ENCODE data around the gene TMEM176A.
A peak's percentile ranks its signal among the peaks of the same experiment; 100 is the strongest.
"Not testable (repeated sequence)": the region's sequence is repeated elsewhere in the genome, so short reads cannot be mapped to it uniquely, and the experiment has no call there.

TMEM176A gene

DNA sequence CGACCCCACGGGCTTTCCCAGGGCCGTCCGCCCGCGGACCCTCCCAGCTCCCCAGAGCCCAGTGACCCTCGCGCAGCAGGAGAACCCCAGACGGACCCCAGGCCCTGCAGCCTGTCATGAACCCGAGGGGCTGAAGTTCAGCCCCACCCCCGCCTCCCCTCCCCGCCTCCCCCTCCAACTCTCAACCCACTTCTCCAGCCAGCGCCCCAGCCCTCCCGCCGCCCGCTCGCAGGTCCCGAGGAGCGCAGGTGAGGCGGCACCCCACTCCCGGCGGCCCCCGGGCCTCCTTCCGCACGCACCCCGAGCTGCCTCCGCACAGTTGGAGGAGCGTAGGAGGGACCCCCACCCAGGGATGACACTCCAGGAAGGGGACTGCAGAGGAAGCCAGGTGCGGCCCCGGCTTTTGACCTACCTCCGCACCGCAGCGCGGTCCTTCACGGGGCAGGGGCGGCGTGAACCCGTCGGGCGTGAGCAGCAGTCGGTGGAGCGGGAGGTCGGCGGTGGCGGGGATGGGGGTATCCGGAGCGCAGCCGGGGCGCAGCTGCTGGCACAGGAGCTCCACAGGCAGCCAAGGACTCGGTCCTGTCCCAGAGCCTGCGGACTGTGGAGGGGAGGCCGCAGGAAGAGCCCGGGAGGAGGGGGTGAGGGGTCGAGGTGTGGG, at the start of gene TMEM176A:
Gene TMEM176A, plus strand, starts transcription at position 189 of the 661 bp plus-strand sequence. CDS start 782 bp downstream, outside the sequence.
- DNase-seq, result no peak

GRCh38 chr7:150751702-150752101, 48.9 kb upstream of the TMEM176A start:
- DNase-seq, result no peak

DNA sequence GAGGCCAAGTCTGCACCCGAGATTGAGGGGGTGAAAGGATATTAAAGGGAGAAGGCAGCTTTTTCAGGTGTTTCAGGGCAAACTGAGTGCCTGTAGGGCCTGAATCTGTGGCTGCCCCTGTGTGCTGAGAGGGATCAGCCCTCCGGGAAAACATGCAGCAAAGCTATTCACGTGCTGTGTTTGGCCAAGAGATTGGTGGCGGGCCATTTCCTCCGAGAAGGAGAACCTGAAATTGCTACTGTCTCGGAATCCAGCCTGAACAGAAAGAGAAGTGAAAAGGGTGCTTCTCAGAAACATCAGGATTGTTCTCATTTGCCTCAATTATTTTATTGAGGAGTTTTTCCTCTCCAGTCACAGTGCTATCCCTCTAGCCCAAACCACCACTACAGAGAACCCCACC, 47.3 kb upstream of the TMEM176A start:
- DNase-seq, result no peak

DNA sequence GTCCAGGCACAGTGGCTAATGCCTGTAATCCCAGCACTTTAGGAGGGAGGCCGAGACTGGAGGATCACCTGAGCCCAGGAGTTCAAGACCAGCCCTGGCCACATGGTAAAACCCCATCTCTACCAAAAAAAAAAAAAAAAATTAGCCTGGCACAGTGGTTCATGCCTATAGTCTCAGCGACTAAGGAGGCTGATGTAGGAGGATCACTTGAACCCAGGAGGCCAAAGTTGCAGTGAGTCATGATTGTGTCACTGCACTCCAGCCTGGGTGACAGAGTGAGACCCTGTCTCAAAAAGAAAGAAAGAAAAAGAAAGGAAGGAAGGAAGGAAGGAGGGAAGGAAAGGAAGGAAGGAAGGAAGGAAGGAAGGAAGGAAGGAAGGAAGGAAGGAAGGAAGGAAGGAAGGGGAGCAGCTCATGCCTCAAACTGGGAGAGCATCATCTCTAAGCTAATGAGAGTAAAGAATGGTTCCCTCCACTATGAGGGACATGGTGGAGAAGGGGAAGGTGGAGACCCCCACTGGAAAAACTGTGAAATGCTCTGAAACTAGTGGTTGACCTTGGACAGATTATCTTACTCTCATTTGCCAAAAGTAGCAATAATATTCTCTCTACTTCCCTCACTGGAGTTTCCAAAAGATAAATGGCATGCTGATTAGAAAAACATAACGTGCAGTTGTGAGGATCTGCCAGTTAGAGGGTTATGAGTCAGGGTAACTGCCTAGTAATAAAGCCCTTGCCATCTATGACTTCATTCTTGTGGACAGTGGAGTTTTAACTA, 46.6 kb upstream of the TMEM176A start:
- peak; percentile 9 for DNase-seq

DNA sequence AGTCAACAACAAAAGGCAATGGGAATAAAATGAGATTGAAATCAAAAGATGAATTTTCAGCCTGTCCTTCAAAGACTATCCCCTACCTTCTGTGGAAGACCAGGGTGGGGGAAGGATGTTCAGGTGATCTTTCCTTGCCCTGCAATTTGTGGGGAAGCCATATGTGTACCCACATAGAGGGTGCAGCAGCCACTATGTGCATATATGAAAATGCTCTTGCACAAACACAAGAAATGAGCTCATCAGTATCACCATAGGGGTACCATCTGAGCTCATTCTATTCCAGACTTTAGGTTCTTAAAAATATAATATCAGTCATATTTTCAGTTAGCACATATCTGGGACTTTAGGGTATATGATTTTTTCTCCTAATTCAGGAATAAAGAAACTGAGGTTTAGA, 45.6 kb upstream of the TMEM176A start:
- no peak for DNase-seq

- no peak for DNase-seq
These were observed 45.0 kb upstream of the TMEM176A start for GRCh38 chr7:150755473-150756099.

- DNase-seq, result no peak
These were observed 44.4 kb upstream of the TMEM176A start for GRCh38 chr7:150756166-150756565.

DNA sequence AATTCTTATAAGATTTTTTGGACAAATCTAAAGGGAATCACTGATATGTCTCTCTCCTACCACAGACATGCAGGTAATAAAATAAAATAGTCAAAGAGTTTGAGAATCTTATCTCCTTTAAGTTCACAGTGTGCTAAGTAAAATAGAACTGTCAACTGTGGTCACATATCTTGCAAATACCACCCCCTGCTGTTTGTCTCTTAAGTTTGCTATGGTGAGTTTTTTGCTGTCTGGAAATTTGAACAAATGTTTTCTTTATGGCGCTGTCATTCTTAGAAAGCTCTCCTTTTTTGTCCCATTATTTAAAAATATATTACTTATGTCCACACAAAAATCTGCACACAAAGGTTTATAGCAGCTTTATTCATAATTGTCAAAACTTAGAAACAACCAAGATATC, 43.7 kb upstream of the TMEM176A start:
- DNase-seq, result peak; percentile 20

DNA sequence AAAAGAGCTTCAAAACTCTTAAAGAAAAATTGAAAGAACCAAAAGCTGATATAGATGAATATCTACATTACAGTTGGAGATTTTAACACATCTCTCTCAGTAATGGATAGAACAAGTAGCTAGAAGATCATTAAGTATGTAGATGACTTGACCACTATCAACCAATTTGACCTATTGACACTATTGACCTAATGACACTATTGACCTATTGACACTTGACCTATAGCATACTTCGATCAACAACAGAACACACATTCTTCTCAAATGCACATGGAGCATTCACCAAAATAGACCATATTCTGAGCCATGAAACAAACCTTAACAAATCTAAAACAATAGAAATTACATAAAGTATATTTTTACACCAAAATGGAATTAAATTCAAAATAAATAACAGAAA, 41.1 kb upstream of the TMEM176A start:
- no peak for DNase-seq

GRCh38 chr7:150766334-150766709, 34.2 kb upstream of the TMEM176A start:
- no peak for DNase-seq

GRCh38 chr7:150769768-150770167, 30.8 kb upstream of the TMEM176A start:
- no peak for DNase-seq

GRCh38 chr7:150774131-150774530, 26.4 kb upstream of the TMEM176A start:
- not testable (repeated sequence) for DNase-seq

DNA sequence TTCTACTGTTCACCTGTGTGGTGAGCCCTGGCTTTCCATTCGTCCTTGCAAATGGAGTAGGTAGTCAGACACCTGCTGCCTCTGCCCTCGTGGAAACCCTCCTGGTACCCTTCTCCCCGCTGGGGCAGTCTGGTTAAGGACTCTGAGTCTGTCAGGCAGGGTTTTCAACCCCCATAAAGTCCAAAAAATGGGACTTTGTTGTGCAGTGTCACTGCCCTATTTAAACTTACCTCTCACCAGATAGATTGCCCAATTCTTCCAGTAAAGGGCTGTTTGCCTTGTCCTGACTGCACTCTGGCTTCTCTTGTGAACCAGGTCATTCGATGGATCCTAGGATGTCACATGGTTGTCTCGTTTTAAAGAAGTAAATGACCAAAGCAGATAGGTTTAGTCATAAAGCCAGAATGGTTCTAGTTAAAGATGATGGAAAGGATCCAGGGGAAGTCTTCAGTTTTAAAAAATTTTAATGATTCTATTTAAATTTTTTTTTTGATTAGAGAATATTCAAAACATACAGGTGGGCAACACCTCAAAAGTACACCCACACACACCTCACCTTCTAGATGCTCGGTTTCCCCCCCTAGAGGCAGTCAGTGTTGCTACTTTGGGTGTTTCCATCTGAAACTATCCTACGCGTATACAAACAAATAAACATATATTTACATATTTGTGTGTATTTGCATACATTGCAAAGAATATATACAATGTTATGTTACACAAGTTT, 22.4 kb upstream of the TMEM176A start:
- DNase-seq, result no peak

- peak; percentile 76 for DNase-seq
These were observed 21.7 kb upstream of the TMEM176A start for GRCh38 chr7:150778738-150779301.

DNA sequence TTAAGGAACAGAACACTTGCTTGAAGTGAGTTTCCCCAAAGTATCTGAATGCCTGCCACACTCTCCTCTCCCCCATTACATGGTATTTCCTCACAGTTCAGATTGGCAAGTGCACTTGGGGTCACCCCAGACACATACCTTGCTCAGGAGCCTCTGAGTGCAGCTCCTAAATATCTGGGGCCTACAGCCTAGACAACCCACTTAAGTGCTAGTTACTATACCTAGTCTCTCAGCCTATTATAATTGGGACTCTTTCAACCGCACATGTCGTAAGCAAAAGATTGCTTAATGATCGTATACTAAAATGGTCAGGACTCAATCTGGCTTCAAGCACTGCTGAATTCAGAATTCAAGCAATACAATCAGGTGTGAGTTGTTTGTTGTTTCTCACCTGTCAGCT, 20.3 kb upstream of the TMEM176A start:
- DNase-seq, result no peak

GRCh38 chr7:150781103-150781502, 19.5 kb upstream of the TMEM176A start:
- DNase-seq, result no peak

- DNase-seq, result no peak
These were observed 18.6 kb upstream of the TMEM176A start for GRCh38 chr7:150781961-150782360.

- no peak for DNase-seq
These were observed 16.3 kb upstream of the TMEM176A start for GRCh38 chr7:150784120-150784736.

DNA sequence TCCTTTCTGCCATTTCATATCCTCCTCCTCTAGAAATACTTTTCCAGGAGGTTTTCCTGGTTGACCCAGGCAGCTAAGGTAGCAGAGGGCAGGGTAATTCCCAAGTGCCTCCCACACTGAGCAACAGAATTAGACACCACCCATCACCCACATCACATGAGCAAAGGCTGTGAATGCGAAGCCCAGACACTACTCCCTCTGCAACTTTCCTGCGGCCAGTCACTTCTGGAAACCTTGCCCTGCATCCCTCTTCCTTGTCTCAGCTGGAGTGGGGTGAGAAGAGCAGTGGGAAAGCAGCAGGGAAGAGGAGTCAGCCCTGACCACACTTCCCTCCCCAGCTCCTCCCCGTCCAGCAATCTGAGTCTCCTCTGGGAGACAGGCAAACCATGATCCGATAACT, 15.6 kb upstream of the TMEM176A start:
- DNase-seq, result no peak

DNA sequence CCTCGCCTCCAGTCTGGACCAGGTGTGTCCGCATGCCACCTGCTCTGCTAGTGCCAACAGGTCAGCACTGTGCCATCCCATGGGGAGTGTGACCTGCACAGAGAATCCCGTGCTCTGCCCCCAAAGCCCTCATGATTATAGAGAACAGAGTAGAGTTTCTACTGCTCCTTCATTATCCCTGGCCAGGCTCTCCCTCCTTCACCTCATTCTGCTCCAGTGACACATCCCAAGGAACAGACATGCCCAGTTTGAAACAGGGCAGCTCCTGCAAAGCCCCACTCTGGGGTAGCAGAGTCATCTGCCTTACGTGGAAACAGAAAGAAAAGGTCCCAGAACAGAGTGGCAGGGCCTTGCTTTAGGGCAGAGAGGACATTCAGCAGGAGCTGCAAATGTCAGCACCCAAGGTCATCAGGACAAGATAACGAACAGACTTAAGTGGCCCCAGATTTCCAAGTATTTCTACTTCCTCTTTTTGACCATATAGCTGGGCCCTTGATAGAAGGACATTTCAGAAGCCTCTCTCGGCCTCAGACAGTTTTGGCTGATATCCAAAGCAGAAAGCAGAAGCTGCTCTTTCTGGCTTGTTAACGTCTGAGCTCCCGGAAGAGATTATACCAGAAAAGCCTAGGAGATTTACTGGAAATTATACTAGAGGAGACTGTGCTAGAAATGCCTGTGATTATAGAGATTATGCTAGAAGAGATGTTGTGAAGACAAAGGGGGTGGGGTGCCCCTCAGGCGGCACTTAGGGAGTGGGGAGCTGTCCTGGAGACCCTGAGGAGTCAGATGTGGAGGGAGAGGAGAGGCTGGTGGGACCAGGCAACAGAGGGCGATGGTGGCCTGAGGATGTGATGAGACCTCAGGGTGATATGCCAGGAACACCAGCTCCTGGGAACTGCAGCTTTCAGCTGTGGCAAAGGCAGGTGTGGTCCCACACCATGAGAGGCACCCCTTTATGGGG, 13.0 kb upstream of the TMEM176A start:
- peak; percentile 45 for DNase-seq

Data from midbrain (tissue), 1 donor.